Smooth muscle cell (in vitro differentiated cells): ENCODE results near the gene ARHGAP26. TPM values are rescaled to one million over a fixed set of nuclear protein-coding genes. Genes with fewer than 3 reads are reported as not detected.

Experiments
- DNase-seq: peaks from one replicate; lab custom pipeline; 2025; ENCODE audit not compliant: unreplicated experiment; lab: John Stamatoyannopoulos, UW
- H2AFZ ChIP-seq: fragments of 200-600 bp; sonication (generic); 2 replicates; pipeline ENCODE4 v1.6.0; 2016; ENCODE audit warnings: antibody characterized with exemption, low read depth, mild to moderate bottlenecking
- H3F3A ChIP-seq: fragments of 200-600 bp; sonication (generic); 2 replicates; pipeline ENCODE4 v1.6.0; 2017; ENCODE audit warnings: antibody characterized with exemption, low read depth
- H3K27ac ChIP-seq: fragments of 200-600 bp; sonication (generic); 2 replicates; pipeline ENCODE4 v1.5.1; 2016; ENCODE audit warnings: low read depth, mild to moderate bottlenecking
- H3K27me3 ChIP-seq: fragments of 200-600 bp; sonication (generic); 2 replicates; pipeline ENCODE4 v1.6.1; 2016; ENCODE audit warnings: low read depth, mild to moderate bottlenecking
- H3K36me3 ChIP-seq: fragments of 200-600 bp; sonication (generic); 2 replicates; pipeline ENCODE4 v1.5.1; 2016; ENCODE audit warnings: low read depth
- H3K4me1 ChIP-seq: fragments of 200-600 bp; sonication (generic); 2 replicates; pipeline ENCODE4 v1.5.1; 2016; ENCODE audit warnings: low read depth
- H3K4me2 ChIP-seq: fragments of 200-600 bp; sonication (generic); 2 replicates; pipeline ENCODE4 v1.6.0; 2016; ENCODE audit warnings: mild to moderate bottlenecking
- H3K4me3 ChIP-seq: fragments of 200-600 bp; sonication (generic); 2 replicates; pipeline ENCODE4 v1.5.1; 2016; ENCODE audit warnings: mild to moderate bottlenecking
- H3K79me2 ChIP-seq: fragments of 200-600 bp; sonication (generic); 2 replicates; pipeline ENCODE4 v1.6.0; 2016; ENCODE audit warnings: low read depth, mild to moderate bottlenecking
- H3K9ac ChIP-seq: fragments of 200-600 bp; sonication (generic); 2 replicates; pipeline ENCODE4 v1.6.0; 2016; ENCODE audit warnings: low read depth
- H3K9me3 ChIP-seq: fragments of 200-600 bp; sonication (generic); replicated peaks from 2 replicates; pipeline ENCODE4 v1.5.1; 2016; ENCODE audit warnings: low read depth
- H4K20me1 ChIP-seq: fragments of 200-600 bp; sonication (generic); 2 replicates; pipeline ENCODE4 v1.6.0; 2016; ENCODE audit warnings: low read depth
- CTCF ChIP-seq: fragments of 200-600 bp; sonication (generic); IDR thresholded peaks from 2 replicates; pipeline ENCODE4 v1.5.1; 2017; ENCODE audit warnings: borderline replicate concordance, mild to moderate bottlenecking, antibody characterized with exemption; ENCODE audit not compliant: insufficient read depth, poor library complexity, severe bottlenecking
- WGBS: methylation state at CpG from one replicate; pipeline ENCODE4 v1.1.7; 2016; ENCODE audit warnings: low lambda C conversion rate; 5-methylcytosine and 5-hydroxymethylcytosine counted together
- polyA plus RNA-seq: library from polyadenylated mRNA; unstranded; fragments of >200 nt; fragmentation: Nextera tagmentation; extraction: Ambion mirVana; gene quantifications from 2 replicates; pipeline ENCODE4 v1.2.1, GENCODE V29; 2016
- total RNA-seq: library from RNA; depleted of rRNA; stranded (reverse); fragments of >200 nt; gene quantifications from 2 replicates; pipeline ENCODE4 v1.2.3, GENCODE V29; 2014

ARHGAP26 gene
- total and polyA plus RNA-seq, 2 experiments from 2014 or later = 2.2 to 5.1 TPM

- H3K36me3 ChIP-seq = no peaks in the 10 kb centered on the region
- no peaks in the 10 kb centered on the region for H3K9me3 ChIP-seq
- no peaks in the 10 kb centered on the region for H3K79me2 ChIP-seq
- TF ChIP-seq CTCF = no peak
- H4K20me1 ChIP-seq = no peaks in the 10 kb centered on the region
- H3K4me3 ChIP-seq = no peak overlapping the region
- peaks cover 22% of the 10 kb centered on the region for H3K4me1 ChIP-seq
- WGBS = 67% methylated on average over 6 of the region's 6 CpGs
- H3F3A ChIP-seq = no peaks in the 10 kb centered on the region
- H2AFZ ChIP-seq = no peak overlapping the region
- no peak overlapping the region for H3K27ac ChIP-seq
- no peaks in the 10 kb centered on the region for H3K27me3 ChIP-seq
- H3K4me2 ChIP-seq = no peak overlapping the region
- DNase-seq = no peak
- H3K9ac ChIP-seq = no peak overlapping the region
These were observed 336.0 kb downstream of the ARHGAP26 start for GRCh38 chr5:143106174-143106573.

- Histone ChIP-seq H3F3A (no peaks in the 10 kb centered on the region), H3K4me2 (no peak overlapping the region)
- no peak for TF ChIP-seq CTCF
These were observed 338.4 kb downstream of the ARHGAP26 start for GRCh38 chr5:143108498-143109128.

DNA sequence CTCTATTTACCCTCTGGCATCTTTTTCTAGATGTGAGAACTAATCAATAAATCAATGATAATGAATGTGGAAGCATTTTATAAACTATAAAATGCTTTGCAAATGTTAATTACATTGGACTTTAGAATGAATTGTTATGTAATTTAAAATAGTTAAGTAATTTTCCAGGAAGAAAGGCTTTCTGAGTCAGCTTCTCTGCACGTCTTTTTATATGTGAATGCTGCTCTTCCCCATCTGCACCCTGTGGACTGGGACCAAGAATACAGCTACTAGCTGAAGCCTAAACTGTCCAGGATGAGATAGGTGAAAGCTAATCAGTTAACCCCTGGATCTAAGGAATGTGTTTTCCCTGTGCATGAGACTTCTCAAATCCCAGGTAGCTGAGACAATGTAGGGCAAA lies 340.4 kb downstream of the ARHGAP26 start:
- Histone ChIP-seq H2AFZ (no peak overlapping the region), H3K27me3 (no peaks in the 10 kb centered on the region), H3K4me1 (peaks cover 12% of the 10 kb centered on the region), H4K20me1 (no peaks in the 10 kb centered on the region), H3K9me3 (no peaks in the 10 kb centered on the region), H3K4me3 (no peak overlapping the region), H3K79me2 (no peaks in the 10 kb centered on the region), H3F3A (no peaks in the 10 kb centered on the region), H3K9ac (no peak overlapping the region), H3K4me2 (peak overlapping the region; percentile 41), H3K36me3 (no peaks in the 10 kb centered on the region), H3K27ac (peak overlapping the region; percentile 27)
- no peak for DNase-seq
- WGBS = 14% methylated on average over 1 of the region's 1 CpG
- no peak for TF ChIP-seq CTCF

More at GRCh38 chr5:143108498-143109128, 338.4 kb downstream of the ARHGAP26 start:
- Histone ChIP-seq H3K36me3 (no peaks in the 10 kb centered on the region), H3K9ac (no peak overlapping the region), H3K27ac (no peak overlapping the region), H2AFZ (no peak overlapping the region), H3K79me2 (no peaks in the 10 kb centered on the region), H3K4me1 (peaks cover 12% of the 10 kb centered on the region), H3K27me3 (no peaks in the 10 kb centered on the region), H4K20me1 (no peaks in the 10 kb centered on the region), H3K9me3 (no peaks in the 10 kb centered on the region), H3K4me3 (no peak overlapping the region)
- 53% methylated on average over 3 of the region's 3 CpGs for WGBS
- no peak for DNase-seq

DNA sequence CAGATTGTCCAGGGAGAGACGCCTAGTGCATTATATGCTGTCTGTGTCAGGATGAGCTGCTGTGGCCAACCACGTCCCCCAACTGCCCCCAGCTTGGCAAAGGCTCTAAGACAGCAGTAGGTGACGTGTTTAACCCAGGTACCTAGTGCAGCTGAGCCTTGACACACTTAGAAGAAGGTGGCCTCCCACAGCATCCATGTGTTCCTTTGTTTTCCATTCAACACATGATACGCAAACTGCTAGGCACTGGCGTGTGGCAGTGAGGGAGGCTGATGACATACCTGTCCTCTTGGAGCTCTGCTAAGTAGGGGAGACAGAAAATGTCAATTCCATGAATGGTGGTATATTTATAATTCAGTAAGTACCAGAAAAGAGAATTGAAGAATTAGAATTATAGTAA lies 341.6 kb downstream of the ARHGAP26 start:
- 95% methylated on average over 5 of the region's 5 CpGs for WGBS
- Histone ChIP-seq H3K36me3 (no peaks in the 10 kb centered on the region), H2AFZ (no peak overlapping the region), H4K20me1 (no peaks in the 10 kb centered on the region), H3K4me2 (no peak overlapping the region), H3K4me3 (no peak overlapping the region), H3K27ac (no peak overlapping the region), H3K9me3 (no peaks in the 10 kb centered on the region), H3K9ac (no peak overlapping the region), H3K4me1 (peaks cover 12% of the 10 kb centered on the region), H3K79me2 (no peaks in the 10 kb centered on the region), H3F3A (no peaks in the 10 kb centered on the region), H3K27me3 (no peaks in the 10 kb centered on the region)
- no peak for TF ChIP-seq CTCF
- no peak for DNase-seq
